K562 (cell line): ENCODE data around the gene CEP72. TPM values are rescaled to one million over a fixed set of nuclear protein-coding genes. Genes with fewer than 3 reads are reported as not detected.

Experiments used
- ATAC-seq: fragments of 200-7000 bp; cut with Tn5 transposase; 3 replicates; pipeline ENCODE4 v1.9.1; 2020; ENCODE audit warnings: moderate library complexity
- BruUV-seq: library from RNA; stranded (reverse); fragments of 400-500 nt; replicated peaks from 2 replicates; lab custom pipeline; 2021; lab: Mats Ljungman, UMichigan
- CTCF ChIA-PET: fragments of 300-600 bp; formaldehyde crosslinking; extraction: SDS; loops from one replicate; lab custom pipeline; 2021; ENCODE audit warnings: low intra/inter-chr PET ratio; lab: Yijun Ruan, JAX
- POLR2A ChIA-PET: fragments of 300-600, 350-650 bp; sonication (Branson Sonifier 250); formaldehyde crosslinking; extraction: SDS; loops from one replicate; lab custom pipeline; 2021; ENCODE audit warnings: antibody characterized with exemption, inconsistent platforms; lab: Yijun Ruan, JAX
- DNase-seq, 4 experiments: peaks; one replicate each; pipeline versions ENCODE4 v3.0.0 to v3.0.0-alpha.2; 2011 to 2018; ENCODE audit warnings: low spot score in 3 of 4, mixed read lengths in 3 of 4; ENCODE audit errors: extremely low read depth in 1 of 4
- FAIRE-seq: peaks from 2 replicates; lab custom pipeline; 2011; peaks lifted over from hg19 to GRCh38; lab: Jason Lieb, UNC
- H2AFZ ChIP-seq: 2 replicates; pipeline ENCODE4 v1.6.0; 2011; ENCODE audit warnings: low read depth, low read length, control low read depth, inconsistent platforms
- H3K27ac ChIP-seq: fragments of 200-600 bp; 3 replicates; pipeline ENCODE4 v1.8.0; 2011; ENCODE audit warnings: low read depth, mild to moderate bottlenecking, control low read depth, inconsistent platforms, low read length, moderate library complexity, mixed read lengths; ENCODE audit errors: extremely low read depth
- H3K27me3 ChIP-seq, 2 experiments: fragments of 300-600 bp in 1 of 2; 2 replicates in 1 of 2; 3 replicates in 1 of 2; pipeline versions ENCODE4 v1.6.0 to v1.8.0; 2011; ENCODE audit warnings: inconsistent platforms in 2 of 2, low read length in 2 of 2, mild to moderate bottlenecking in 1 of 2, mixed read lengths in 1 of 2, moderate library complexity in 1 of 2; ENCODE audit not compliant: control insufficient read depth in 2 of 2, insufficient read depth in 2 of 2
- H3K36me3 ChIP-seq: fragments of 300-600 bp; 3 replicates; pipeline ENCODE4 v1.8.0; 2011; ENCODE audit warnings: mild to moderate bottlenecking, low read length, inconsistent platforms; ENCODE audit not compliant: control insufficient read depth, insufficient read depth
- H3K4me1 ChIP-seq, 2 experiments: fragments of 200-600 bp in 1 of 2; replicated peaks in 1 of 2; 2 replicates in 1 of 2; 3 replicates in 1 of 2; pipeline versions ENCODE4 v1.5.1 to v1.8.0; 2011; ENCODE audit warnings: inconsistent platforms in 2 of 2, low read length in 2 of 2, mild to moderate bottlenecking in 1 of 2, mixed read lengths in 1 of 2, moderate library complexity in 1 of 2; ENCODE audit not compliant: control insufficient read depth in 2 of 2, insufficient read depth in 2 of 2
- H3K4me2 ChIP-seq: 2 replicates; pipeline ENCODE4 v1.6.1; 2011; ENCODE audit warnings: low read length, control low read depth, inconsistent platforms, mixed read lengths; ENCODE audit not compliant: insufficient read depth
- H3K4me3 ChIP-seq: fragments of 200-600 bp; sonication (generic), shearing (Covaris generic); 2 replicates; pipeline ENCODE4 v1.5.1; 2016; ENCODE audit warnings: control low read depth, inconsistent platforms
- H3K79me2 ChIP-seq: fragments of 200-600 bp; 3 replicates; pipeline ENCODE4 v1.8.0; 2011; ENCODE audit warnings: low read length, inconsistent platforms; ENCODE audit not compliant: control insufficient read depth, insufficient read depth
- H3K9ac ChIP-seq, 2 experiments: 2 replicates each; pipeline versions ENCODE4 v1.6.0 to v1.6.1; 2011; ENCODE audit warnings: low read depth in 2 of 2, low read length in 2 of 2, control low read depth in 1 of 2, inconsistent platforms in 1 of 2, mild to moderate bottlenecking in 1 of 2, mixed read lengths in 1 of 2; ENCODE audit not compliant: insufficient read depth in 1 of 2
- H3K9me1 ChIP-seq: one replicate; pipeline ENCODE4 v1.6.0; 2011; ENCODE audit warnings: inconsistent platforms, mild to moderate bottlenecking, low read length, moderate library complexity; ENCODE audit not compliant: control insufficient read depth, insufficient read depth
- H3K9me3 ChIP-seq: replicated peaks from 2 replicates; pipeline ENCODE4 v1.5.1; 2011; ENCODE audit warnings: low read depth, low read length, inconsistent platforms; ENCODE audit not compliant: control insufficient read depth, insufficient read depth
- H4K20me1 ChIP-seq: replicated peaks from 2 replicates; pipeline ENCODE4 v1.6.1; 2011; ENCODE audit warnings: low read length, inconsistent platforms, mixed read lengths; ENCODE audit not compliant: control insufficient read depth, insufficient read depth
- BCOR ChIP-seq: fragments of 450-650 bp; IDR thresholded peaks from 2 replicates; pipeline ENCODE4 v1.6.1; 2016
- BRF1 ChIP-seq: IDR thresholded peaks from 3 replicates; pipeline ENCODE4 v1.6.1; 2011; ENCODE audit warnings: borderline replicate concordance, mild to moderate bottlenecking; ENCODE audit not compliant: insufficient read length; ENCODE audit errors: extremely low read depth
- CHCHD3 ChIP-seq: fragments of 250-450 bp; sonication (Bioruptor Pico); IDR thresholded peaks from 2 replicates; pipeline ENCODE4 v2.1.2; 2022; ENCODE audit warnings: mild to moderate bottlenecking
- EP300 ChIP-seq: IDR thresholded peaks from 2 replicates; pipeline ENCODE4 v1.6.1; 2012; ENCODE audit warnings: low read length, improper control_type of control experiment
- ETV5 ChIP-seq: sonication (generic); formaldehyde crosslinking; IDR thresholded peaks from 2 replicates; pipeline ENCODE4 v1.4.0; 2020; ENCODE audit warnings: low read depth, mild to moderate bottlenecking, missing genetic modification reagents
- GABPB1 ChIP-seq: sonication (generic); formaldehyde crosslinking; IDR thresholded peaks from 2 replicates; pipeline ENCODE4 v1.8.0; 2022; ENCODE audit warnings: mild to moderate bottlenecking, missing genetic modification reagents
- MCM2 ChIP-seq: fragments of 450-650 bp; IDR thresholded peaks from 2 replicates; pipeline ENCODE4 v1.6.1; 2017; ENCODE audit warnings: low read depth, mild to moderate bottlenecking
- PCBP2 ChIP-seq: fragments of 200-400 bp; formaldehyde crosslinking; IDR thresholded peaks from 2 replicates; pipeline ENCODE4 v1.6.1; 2018; ENCODE audit warnings: low read length, low read depth, mild to moderate bottlenecking, moderate library complexity; ENCODE audit not compliant: poor library complexity, severe bottlenecking
- RCOR1 ChIP-seq, 2 experiments: IDR thresholded peaks; 2 replicates each; pipeline ENCODE4 v1.6.1; 2012; ENCODE audit warnings: low read depth in 2 of 2, low read length in 2 of 2, borderline replicate concordance in 1 of 2, improper control_type of control experiment in 1 of 2
- SMARCC2 ChIP-seq: fragments of 450-650 bp; IDR thresholded peaks from 2 replicates; pipeline ENCODE4 v1.6.1; 2017; ENCODE audit warnings: antibody characterized with exemption, moderate library complexity, mild to moderate bottlenecking, low read depth
- SNIP1 ChIP-seq: fragments of 450-650 bp; IDR thresholded peaks from 2 replicates; pipeline ENCODE4 v1.7.1; 2017; ENCODE audit warnings: low read depth, mild to moderate bottlenecking
- SRSF3 ChIP-seq: fragments of 200-400 bp; formaldehyde crosslinking; IDR thresholded peaks from 2 replicates; pipeline ENCODE4 v1.6.1; 2016; ENCODE audit warnings: mild to moderate bottlenecking, low read length, moderate library complexity; ENCODE audit not compliant: insufficient read depth
- TARDBP ChIP-seq: fragments of 450-650 bp; IDR thresholded peaks from 2 replicates; pipeline ENCODE4 v1.6.1; 2016
- YBX1 ChIP-seq: fragments of 450-650 bp; IDR thresholded peaks from 2 replicates; pipeline ENCODE4 v1.7.1; 2016; ENCODE audit warnings: mild to moderate bottlenecking
- WGBS: fragments of 100-300 bp; shearing (Covaris generic); methylation state at CpG from one replicate; pipeline ENCODE4 v1.1.6; 2016; ENCODE audit warnings: low coverage, mixed read lengths; ENCODE audit not compliant: insufficient coverage; ENCODE audit errors: missing lambda C conversion rate; 5-methylcytosine and 5-hydroxymethylcytosine counted together
- in situ Hi-C: fragments of 300-500 bp; cut with MboI; formaldehyde crosslinking; loops from 4 replicates; pipeline ENCODE4 v1.15.0; 2018; ENCODE audit warnings: inconsistent platforms, mixed read lengths
- intact Hi-C: fragments of 100-400 bp; cut with micrococcal nuclease; formaldehyde crosslinking; loops from 2 replicates; pipeline ENCODE4 v1.14.2; 2022
- polyA plus RNA-seq, 8 experiments: library from polyadenylated mRNA; depleted of rRNA in 4 of 8; stranded (reverse) in 5 of 8; unstranded in 3 of 8; fragments of >200 nt; fragmentation: Nextera tagmentation in 2 of 8; fragmentation: Illumina TruSeq in 1 of 8; extraction: Ambion mirVana in 2 of 8; extraction: Trizol in 1 of 8; gene quantifications; 2 replicates each; pipeline versions ENCODE4 v1.2.1 to v1.2.3, GENCODE V29; 2011 to 2014; ENCODE audit warnings: inconsistent platforms in 1 of 8, missing spikeins in 1 of 8
- total RNA-seq, 7 experiments: library from RNA; depleted of rRNA in 6 of 7; stranded (reverse); fragments of >200 nt in 6 of 7; fragmentation: Illumina TruSeq in 2 of 7; extraction: Trizol in 2 of 7; gene quantifications; 2 replicates each; pipeline versions ENCODE4 v1.2.1 to v1.2.3, GENCODE V29; 2011 to 2021; ENCODE audit warnings: low replicate concordance in 1 of 7
- TF ChIP-seq, protein P1 (sequence below): IDR thresholded peaks from 2 replicates; pipeline ENCODE4 v1.6.1; 2014; ENCODE audit warnings: antibody characterized with exemption
- TF ChIP-seq, protein P2 (sequence below): fragments of 250-450 bp; sonication (Bioruptor Pico); IDR thresholded peaks from 2 replicates; pipeline ENCODE4 v1.4.0; 2020; ENCODE audit warnings: mild to moderate bottlenecking, moderate library complexity
- TF ChIP-seq, protein P3 (sequence below): fragments of 250-450 bp; sonication (Bioruptor Pico); IDR thresholded peaks from 2 replicates; pipeline ENCODE4 v1.8.0; 2021; ENCODE audit warnings: borderline replicate concordance, mild to moderate bottlenecking, moderate library complexity; ENCODE audit not compliant: poor library complexity, severe bottlenecking

CEP72 gene
- total and polyA plus RNA-seq, 9 of the 15 experiments (the other 6 are each of a cell fraction or from before 2014, with no cell fraction given) = 0.89 to 38.1 (median 14.2) TPM

DNA sequence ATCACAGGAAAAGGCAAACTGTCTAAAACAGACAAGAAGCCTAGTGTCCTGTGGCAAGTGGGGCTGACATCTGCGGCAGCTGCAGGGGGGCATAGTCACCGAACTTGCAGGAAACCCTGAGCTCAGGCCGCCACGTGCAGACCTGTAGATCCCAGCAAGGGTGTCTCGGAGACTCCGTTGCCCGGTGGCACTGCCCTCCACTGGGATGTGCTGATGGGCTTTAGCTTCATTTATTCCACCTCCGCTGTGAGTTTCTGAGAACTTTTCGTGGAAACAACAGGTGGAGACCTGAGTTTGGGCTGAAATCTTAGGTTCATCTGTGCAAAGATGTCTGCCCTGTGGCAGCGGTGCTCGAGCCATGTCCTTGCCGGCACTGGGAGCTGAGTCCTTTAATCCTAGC is 22.1 kb downstream of the CEP72 start:
- H3K27me3 ChIP-seq = no peaks in the 10 kb centered on the region
- ChIA-PET POLR2A (interaction anchor here (0.8 to 2.0 kb wide), 2 partner anchors 9 to 12 kb away, joined by 4 to 5 read pairs; no protein-coding TSS in a partner anchor), CTCF (no interaction called here)
- no TSS peak for BruUV-seq
- peaks cover 0 to 4% of the 10 kb centered on the region in 2 experiments; a peak in 2 of 5 replicates for H3K4me1 ChIP-seq
- no peak overlapping the region for H3K27ac ChIP-seq
- no peaks in the 10 kb centered on the region for H4K20me1 ChIP-seq
- ATAC-seq (no peak), DNase-seq (no peak), FAIRE-seq (no peak)
- H3K9me3 ChIP-seq = no peaks in the 10 kb centered on the region
- H3K9ac ChIP-seq = no peak overlapping the region
- TF ChIP-seq CHCHD3 (CRISPR knock-in tag) = no peak
- no peak for TF ChIP-seq GABPB1
- TF ChIP-seq ETV5 = no peak
- TF ChIP-seq RCOR1 (IDR thresholded peaks at IDR 0.05; ENCODE audit: borderline replicate concordance in 1 of 2, low read depth in 2 of 2, low read length in 2 of 2) = no peak
- no peak for TF ChIP-seq MCM2
- TF ChIP-seq SRSF3 = no peak
- TF ChIP-seq BCOR = no peak
- TF ChIP-seq TARDBP = no peak
- TF ChIP-seq, protein P1, sequence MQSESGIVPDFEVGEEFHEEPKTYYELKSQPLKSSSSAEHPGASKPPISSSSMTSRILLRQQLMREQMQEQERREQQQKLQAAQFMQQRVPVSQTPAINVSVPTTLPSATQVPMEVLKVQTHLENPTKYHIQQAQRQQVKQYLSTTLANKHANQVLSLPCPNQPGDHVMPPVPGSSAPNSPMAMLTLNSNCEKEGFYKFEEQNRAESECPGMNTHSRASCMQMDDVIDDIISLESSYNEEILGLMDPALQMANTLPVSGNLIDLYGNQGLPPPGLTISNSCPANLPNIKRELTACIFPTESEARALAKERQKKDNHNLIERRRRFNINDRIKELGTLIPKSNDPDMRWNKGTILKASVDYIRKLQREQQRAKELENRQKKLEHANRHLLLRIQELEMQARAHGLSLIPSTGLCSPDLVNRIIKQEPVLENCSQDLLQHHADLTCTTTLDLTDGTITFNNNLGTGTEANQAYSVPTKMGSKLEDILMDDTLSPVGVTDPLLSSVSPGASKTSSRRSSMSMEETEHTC = no peak
- TF ChIP-seq PCBP2 = no peak
- TF ChIP-seq YBX1 = no peak
- no peak for TF ChIP-seq SMARCC2
- TF ChIP-seq SNIP1 = no peak
- TF ChIP-seq EP300 = no peak
- TF ChIP-seq, protein P2, sequence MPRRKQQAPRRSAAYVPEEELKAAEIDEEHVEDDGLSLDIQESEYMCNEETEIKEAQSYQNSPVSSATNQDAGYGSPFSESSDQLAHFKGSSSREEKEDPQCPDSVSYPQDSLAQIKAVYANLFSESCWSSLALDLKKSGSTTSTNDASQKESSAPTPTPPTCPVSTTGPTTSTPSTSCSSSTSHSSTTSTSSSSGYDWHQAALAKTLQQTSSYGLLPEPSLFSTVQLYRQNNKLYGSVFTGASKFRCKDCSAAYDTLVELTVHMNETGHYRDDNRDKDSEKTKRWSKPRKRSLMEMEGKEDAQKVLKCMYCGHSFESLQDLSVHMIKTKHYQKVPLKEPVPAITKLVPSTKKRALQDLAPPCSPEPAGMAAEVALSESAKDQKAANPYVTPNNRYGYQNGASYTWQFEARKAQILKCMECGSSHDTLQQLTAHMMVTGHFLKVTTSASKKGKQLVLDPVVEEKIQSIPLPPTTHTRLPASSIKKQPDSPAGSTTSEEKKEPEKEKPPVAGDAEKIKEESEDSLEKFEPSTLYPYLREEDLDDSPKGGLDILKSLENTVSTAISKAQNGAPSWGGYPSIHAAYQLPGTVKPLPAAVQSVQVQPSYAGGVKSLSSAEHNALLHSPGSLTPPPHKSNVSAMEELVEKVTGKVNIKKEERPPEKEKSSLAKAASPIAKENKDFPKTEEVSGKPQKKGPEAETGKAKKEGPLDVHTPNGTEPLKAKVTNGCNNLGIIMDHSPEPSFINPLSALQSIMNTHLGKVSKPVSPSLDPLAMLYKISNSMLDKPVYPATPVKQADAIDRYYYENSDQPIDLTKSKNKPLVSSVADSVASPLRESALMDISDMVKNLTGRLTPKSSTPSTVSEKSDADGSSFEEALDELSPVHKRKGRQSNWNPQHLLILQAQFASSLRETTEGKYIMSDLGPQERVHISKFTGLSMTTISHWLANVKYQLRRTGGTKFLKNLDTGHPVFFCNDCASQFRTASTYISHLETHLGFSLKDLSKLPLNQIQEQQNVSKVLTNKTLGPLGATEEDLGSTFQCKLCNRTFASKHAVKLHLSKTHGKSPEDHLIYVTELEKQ = no peak
- TF ChIP-seq, protein P3, sequence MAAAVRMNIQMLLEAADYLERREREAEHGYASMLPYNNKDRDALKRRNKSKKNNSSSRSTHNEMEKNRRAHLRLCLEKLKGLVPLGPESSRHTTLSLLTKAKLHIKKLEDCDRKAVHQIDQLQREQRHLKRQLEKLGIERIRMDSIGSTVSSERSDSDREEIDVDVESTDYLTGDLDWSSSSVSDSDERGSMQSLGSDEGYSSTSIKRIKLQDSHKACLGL (CRISPR knock-in tag) = no peak
- no peak for TF ChIP-seq BRF1
- no peaks in the 10 kb centered on the region for H3K9me1 ChIP-seq
- peaks cover 62% of the 10 kb centered on the region; the same call in 2 of the 3 replicates for H3K36me3 ChIP-seq
- no peak overlapping the region for H2AFZ ChIP-seq
- no peak overlapping the region for H3K4me2 ChIP-seq
- 93% methylated on average over 12 of the region's 12 CpGs for WGBS
- intact Hi-C loops (no loop called here), in situ Hi-C loops (no loop called here)
- no peak overlapping the region for H3K4me3 ChIP-seq
- H3K79me2 ChIP-seq = no peaks in the 10 kb centered on the region
